Hippocampal formation (tissue), 2 donors: ENCODE data around the gene ESRRG.

Experiments
- DNase-seq, 2 donors: peaks; one replicate each; lab custom pipeline; 2025; lab: John Stamatoyannopoulos, UW

Gene ESRRG

DNA sequence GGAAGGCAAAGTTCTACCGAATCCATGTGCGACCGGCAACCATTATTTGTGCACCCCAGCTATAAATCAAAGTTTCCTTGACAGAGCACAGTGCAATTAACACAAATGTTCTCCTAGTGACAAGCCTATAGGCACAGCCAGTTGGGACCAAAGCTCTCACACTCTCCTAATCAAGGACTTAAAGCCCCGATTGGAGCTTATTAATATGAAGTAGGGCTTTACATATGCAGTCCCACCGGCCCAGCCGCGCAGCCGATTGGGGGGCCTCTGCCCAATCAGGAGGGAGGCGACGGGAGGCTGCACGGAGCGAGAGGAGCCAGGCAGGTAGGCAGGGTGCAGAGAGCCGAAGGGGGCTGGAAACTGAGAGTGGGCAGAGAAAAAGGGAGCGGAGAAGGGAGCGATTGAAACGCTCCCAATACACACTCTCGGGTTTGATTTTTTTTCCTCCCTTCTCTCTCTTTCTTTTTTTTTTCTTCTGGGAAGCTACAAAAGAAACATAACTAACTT, at the start of gene ESRRG:
ESRRG (minus strand) TSS at position 156 of the 507 bp plus-strand sequence; CDS start at position 26, 130 bp downstream.
- no peak for DNase-seq

DNA sequence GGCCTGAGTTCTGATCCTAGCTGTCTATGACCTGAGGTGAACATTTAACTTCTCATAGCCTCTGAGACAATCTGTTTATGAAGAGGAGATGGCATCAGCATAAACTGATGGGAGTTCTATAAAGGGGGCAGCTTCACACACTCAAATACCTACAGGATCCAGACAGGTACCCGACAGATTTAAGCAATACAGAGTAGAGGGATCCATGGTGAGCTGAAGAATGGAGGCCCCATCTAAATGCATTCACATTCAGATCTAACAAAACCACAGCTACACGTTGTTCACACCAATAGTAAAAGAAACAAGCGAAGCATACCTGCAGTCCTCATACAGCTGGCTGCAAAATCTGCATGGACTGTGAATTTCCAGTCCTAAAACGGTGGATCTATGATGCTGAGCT, 48.7 kb upstream of the ESRRG start:
- DNase-seq = no peak

DNA sequence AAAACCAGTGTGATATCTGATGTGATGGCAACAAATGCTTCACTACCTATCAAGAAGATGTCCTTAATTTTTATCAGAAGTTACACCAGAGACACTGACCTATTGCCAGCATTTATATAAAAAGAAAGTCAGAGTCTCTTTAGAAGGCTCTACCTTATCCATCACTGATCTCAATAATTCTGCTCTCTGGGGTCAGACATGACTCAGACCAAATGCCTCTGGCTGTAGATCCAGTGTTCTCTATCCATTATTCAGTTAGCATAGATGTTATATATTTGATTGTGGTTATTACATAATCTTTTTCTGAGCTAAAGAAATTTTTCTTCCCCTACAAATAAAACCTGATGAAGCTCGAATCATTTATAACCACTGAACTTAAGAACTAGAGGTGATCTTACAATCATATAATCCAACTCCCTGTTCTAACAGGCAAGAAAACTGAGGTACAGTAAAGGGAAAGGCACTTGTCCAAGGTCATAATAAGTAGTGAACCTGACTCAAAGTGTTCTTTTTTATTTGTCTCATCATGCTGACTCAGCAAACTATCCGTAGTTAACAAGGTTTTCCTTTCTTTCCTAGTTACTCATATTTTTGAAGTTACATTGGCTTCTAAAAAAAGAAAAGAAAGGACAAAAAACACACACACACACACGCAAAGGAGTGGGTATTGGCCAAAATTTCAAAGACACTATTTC, 43.6 kb upstream of the ESRRG start:
- no peak for DNase-seq

DNA sequence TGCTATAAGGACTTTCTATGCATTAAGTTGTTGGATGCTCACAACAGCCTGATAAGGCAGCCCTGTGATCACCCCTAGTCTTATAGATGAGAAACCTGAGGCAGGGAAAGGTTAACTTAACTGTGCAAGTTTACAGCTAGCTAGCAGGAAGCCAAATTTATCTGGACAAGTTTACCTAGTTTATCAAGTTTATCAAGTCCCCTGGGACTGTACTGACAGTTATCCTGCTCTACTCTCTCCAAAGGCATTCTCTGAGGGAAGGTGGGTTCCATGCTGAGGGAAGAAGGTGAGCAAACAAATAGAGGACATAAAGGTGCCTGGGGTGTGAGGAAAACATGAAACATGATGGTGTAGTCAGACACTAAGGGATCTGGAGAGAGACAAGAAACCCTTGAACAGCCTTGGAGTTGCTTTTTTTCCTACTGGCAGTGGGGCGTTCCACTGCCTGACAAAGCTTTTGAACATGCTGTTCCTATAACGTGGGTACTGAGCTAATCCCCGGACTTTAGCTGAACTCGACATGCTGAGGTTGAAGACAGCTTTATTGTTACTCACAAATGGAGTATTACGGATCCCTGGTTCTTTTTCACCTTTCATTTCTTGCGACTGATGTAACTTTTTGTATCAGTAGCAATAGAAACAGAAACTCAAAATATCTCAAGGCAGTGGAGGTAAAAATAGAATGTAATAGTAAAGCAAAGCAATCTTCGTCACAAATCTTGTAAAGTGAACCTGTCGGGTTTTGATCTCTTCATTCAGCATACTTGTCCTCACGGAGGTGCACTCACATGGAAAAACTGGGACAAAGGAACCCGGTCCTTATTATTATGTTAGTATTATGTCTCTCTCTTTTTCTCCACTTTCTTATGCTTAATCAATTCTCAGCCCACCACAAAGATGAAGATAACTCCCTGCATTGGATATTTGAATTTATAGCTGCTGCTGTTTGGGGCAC, 42.4 kb upstream of the ESRRG start:
- DNase-seq = no peak

DNA sequence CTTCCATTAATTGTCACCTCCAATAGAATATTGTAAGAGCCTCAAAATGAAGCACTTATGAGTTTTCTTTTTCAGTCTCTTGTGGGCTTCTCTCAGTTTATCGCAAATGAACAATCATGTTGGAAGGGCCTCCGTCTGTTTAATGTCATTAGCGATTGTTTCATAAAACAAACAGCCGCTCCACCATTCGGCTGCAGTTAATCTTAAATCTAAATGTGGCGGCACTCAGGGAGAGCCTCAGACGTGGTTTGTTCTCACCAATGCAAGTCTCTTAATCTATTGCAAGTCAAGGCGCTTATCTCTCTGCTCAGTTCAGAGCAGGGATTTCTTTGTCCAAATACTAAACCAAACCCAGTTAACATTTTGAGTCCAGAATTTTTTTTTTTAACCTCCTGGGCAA, 34.9 kb upstream of the ESRRG start:
- no peak for DNase-seq

DNA sequence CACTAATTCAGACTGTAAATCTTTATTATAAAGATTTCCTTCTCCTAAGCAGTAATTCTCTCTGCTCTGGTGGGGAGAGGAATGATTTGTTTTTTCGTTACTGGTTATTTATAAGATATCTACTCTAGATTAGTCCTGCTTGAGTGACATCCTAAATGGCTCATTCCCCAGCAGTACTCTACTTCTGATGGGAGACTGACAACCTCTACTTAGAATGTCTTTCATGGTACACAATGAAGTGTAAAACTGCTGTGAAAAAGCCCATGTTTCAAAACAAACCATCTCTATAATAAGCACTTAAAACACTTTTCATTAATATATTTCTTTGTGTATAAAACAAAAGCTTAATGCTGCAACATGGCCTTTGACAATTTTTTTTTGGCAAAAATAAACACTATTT, 33.9 kb upstream of the ESRRG start:
- DNase-seq = no peak

DNA sequence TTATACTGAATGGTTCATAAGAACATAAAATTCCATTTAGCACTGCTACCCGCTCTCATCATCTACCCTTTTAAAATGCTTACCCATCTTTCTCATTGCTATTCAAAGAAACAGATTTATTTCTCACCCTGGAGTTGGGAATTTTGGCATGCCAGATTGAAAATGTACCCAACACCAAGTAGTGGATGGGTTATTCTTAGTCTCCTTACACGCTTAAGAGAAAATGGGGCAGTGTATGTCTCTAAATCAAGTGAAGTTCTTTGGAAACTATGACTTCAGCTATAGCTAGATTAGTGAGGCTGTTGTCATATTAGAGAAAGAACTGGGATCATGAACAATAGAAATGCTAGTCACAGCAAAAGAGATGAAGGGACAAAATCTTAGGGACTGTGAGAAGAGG, 27.7 kb upstream of the ESRRG start:
- DNase-seq = peak in 1 of 2 donors; percentile 14

DNA sequence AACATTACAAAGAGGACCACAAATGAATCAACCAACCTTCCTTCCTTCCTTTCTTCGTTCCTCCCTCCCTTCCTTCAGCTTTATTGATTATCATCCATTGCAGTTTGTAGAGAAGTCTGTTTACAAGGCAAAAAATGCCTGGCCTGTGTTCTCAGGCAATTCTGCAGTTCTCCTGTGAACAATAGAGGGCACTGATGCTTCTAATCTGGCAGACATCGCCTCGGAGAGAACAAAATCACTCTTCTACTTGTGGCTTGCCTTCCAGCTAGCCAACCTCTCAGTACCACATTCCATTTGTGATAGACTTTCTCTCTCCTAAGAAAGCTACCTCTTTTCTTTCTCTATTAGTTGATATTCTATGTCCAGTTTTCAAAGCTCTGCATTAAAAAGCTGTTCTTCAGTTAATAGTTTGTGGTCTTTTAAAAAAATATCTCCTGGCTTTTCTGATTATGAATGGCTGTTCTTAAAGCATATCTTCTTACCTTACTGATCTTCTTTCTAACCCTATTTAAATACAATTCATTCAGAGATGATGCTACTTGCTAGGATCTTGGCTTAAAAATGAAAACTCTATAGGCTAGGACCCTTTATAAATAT, 26.9 kb upstream of the ESRRG start:
- peak; percentile 22 to 86 for DNase-seq

DNA sequence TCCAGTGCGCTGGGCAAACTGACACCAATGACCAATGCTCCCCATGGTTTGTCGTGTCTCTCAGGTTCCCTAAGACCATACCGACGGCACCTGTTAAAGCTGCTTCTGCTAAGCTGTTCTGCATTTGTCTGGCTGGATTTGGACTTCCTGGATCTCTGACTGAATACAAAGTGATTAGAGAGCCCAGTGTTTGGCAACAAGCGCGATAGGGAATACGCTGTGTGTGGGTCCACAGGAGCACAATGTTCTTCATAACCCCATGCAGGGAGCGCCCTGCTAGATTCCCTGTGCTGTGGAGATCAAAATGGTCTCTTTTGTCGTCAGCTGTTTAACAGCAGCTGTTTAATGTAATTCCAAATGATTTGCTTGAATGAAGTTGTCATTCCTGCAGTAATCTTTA, 26.0 kb upstream of the ESRRG start:
- no peak for DNase-seq

DNA sequence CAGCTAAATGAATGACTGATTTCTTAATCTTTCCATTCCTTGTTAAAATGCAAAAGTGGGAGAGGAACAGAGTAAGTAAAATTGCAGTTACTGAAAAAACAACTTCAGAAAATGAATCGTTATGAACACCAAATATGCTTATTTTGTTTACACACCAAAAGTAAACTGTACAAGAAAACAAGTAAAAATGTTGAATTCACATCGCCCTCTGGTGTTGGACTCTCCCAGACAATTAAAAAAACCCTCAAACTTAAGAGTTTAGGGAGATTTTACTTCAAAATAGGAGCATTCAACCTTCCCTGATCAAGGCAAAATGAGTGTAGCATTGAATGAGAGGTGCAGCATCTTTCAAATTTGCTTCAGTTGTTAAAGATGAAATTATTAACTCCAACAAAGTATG, 19.4 kb upstream of the ESRRG start:
- DNase-seq = no peak

DNA sequence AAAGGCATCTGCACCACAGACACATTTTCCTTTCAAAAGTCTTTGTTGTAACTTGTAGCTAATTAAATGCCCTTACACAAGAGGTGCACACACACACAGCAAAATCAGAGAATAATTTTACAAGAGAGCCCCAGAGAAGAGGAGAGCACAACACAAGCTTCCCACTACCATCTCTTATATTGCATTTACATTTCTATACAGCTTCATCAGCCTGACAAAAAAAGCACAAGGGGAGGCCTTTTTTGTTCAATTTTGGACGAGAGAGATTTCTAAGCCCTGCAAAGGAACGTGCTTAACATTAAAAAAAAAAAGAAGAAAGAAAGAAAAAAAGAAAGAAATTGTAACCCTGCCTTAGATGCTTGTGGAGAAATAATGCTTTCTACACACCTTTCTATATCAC, 17.1 kb upstream of the ESRRG start:
- no peak for DNase-seq

DNA sequence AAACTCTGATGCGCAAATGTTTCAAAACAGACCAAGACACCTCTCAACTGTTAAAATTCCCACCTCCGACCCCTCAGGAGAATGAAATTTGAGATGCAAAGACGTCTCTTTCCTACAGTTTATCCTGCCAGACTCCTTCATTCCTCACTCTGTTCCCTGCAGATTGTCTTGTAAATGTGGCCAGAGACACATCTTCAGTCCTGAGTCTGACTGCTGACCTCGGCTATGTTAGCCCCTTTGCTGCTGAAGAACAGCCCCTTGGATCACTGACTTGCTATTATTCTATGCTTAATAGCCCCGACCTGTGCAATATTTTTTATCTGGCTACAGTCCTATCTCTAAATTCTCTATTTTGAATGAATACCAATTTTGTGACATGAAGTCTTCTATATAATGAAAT, 16.6 kb upstream of the ESRRG start:
- no peak for DNase-seq

DNA sequence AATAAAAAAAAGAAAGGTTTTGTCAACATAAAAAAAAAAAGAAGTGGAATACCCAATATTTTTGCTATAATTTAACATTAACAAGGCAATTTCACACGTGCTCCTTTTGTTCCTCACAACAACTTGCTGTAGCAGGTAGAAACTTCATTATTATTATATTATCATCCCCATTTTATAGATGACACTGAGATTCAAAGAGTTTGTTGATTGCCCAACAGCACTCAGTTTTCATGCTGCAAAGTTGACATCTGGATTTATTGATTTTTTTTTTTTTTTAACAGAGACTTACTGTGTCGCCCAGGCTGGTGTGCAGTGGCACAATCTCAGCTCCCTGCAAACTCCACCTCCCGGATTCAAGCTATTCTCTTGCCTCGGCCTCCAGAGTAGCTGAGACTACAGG, 8.9 kb upstream of the ESRRG start:
- DNase-seq = no peak

DNA sequence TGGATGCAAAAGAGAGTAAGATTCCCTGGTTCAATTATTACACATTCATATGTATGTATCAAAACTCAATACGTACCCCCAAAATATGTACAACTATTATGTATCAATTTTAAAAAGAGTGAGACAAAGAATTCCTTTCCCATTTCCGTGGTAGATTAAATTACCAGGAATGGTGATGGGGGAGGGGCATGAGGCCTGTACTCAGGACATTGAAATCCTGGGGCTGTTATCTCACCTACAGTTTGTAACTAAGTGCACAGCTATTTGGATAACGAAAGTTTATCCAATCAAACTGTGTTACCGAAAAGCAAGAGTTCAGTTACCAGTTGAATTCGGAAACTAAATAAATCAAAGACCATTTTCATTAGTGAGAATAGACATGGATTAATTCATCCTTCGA, 8.3 kb upstream of the ESRRG start:
- no peak for DNase-seq

DNA sequence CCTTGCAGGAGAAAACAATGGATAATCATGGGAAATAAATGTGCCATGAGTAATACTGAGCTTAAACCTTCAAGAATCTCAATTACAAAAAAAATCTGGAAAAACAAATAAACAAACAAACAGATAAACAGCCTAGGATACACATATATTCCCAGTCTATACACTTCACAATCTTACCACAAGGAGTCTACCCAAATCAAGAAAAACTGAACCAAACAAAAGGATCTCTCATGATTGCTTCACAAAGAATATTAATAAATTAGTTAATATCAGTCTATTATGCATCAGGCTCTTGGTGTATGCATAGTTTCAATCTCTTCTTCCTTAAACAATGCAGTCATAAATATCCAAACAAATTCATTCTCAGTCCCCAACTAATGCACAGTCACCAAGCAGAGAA, 3.2 kb upstream of the ESRRG start:
- no peak for DNase-seq

DNA sequence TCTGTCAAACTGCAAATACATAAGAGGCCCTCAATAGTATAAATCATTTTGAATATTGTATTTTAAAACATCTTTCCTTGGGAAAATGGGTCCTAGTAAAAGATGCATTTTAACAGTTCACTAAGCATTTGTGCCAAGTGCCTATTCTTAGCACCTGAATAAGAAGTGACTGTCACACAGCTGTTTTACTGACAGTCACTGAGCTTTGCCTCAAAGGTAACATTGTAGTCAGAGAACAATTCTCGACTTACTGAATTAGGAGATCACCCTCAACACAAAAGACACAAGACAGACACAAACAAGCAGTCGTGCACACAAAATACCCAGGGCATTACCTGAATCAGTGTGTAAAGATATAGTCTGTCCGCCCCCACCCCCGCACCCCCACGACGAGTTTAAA, 408 bp downstream of the ESRRG start:
- DNase-seq = no peak

DNA sequence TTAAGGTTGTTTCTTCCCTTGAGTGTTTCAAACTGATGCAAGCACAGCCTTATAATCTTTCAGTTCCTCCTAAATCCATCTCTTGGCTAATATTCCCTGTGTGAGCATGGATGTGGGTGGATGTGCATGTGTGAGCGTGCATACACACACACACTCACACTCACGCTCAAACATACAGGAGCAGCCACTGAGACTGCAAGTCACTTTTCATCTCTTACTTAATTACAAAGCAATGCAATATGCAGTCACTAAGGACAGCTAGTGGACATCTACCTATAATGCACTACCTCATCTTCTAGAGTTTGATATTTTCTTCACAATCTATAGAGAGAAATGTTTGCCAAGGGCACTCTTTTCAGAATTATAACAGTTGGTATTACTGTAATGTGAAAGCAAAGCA, 1.4 kb downstream of the ESRRG start:
- no peak for DNase-seq

DNA sequence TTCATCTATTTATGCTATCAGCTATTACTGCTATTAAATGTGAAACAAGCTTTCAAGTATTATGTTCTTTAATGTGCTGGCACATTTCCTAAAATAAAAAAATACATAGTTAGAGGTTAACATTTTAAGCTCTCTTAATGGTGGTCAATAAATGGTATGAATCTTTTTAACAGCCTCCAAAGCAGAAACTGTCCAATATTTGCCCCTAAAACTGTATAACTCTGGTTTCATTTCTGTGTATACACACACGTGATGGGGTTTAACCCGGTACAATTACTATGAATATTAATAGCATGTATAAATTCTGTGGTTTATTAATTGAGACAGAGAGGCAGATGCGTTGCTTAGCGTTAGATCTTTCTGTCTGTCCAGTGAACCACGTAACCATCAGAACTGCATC, 2.2 kb downstream of the ESRRG start:
- DNase-seq = no peak

DNA sequence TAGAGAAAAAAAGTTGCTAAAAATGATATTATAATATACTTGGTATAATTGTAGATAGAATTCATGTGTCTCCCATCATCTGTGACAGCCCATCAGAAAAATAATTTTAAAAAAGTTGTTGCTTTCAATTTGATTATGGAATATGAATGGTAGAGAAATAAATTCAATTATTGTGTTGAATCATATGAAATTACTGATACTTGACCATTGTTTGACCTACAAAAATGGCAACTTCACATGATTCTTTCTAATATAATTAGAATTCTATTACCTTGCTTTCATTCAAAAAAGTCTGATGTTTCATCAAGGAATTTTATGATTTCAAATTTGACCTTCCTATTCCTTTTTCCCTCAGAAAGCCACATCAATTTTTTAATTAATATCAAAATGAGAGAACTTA, 11.5 kb downstream of the ESRRG start:
- DNase-seq = no peak

DNA sequence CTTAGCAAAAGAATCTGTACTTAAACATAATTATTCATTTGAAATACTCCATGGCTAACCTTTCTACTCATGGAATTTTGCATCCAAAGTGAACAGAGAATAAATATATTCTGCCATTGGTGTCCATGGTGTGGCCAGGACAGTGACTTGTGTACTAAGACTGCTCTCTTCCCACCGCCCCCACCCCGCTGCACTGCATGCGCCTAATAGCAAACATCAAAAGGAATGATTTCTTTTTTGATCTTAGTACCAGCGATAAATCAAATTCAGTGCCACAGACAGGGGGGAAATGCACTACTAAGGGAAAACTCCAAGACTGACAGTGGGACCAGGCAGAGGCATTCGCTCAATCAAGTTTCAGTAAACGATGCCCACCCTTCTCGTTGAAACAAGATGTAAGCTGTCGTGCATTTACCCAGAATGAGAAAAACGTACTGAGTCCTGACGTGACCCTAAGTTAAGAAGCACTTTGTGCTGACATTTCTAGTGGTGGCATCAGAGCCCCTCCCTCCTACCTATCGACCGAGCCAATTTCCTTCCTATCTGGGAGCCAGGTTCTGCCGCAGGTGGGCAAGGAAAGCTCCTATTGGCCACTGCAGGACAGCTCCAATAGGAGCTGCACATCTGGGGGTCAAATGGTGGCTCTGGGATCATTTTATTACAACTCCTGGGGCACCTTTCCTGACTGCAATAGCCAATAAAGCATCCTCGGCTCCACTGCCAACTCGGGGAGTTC, 12.5 kb downstream of the ESRRG start:
- DNase-seq = no peak

DNA sequence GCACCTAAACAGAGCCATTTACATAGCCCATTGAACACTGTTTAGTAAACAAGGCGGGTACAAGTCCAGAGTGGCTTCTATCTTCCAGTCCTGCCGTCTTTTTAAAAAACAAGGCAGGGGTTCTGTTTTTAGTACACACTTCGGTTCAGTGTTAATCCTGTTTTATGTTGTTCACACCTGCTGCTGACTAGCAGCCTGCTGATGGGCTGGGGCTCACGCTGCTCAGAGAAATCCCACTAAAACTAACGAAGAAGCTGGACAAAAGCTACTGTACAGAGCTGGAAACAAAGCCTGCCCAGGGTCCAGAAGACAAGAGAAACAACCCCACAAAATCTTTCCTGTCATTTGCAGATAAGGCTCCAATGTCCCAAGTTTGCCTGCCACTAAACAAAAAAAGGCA, 13.2 kb downstream of the ESRRG start:
- DNase-seq = no peak

DNA sequence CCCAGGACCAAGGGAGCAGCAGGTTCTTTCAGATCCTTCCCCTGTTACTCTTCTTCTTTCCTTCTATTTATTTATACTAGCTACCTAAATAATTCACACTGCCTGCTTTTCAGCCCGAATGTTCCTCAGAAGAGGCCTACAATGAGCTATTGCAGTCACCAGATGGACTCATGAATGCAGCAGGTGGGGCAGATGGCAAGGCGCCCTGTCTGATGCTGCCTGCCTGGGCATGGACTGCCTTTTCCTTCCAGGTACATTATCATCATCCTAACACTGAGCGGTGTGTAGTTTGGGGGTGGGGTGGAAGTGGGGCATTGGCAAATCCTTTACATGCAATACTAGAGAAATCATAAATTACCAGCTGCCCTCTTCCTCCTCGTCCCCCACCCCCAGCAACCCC, 17.6 kb downstream of the ESRRG start:
- peak in 1 of 2 donors; percentile 7 for DNase-seq
